Thyroid gland (tissue), 4 donors: ENCODE data around the gene IFNL4.

Experiments used
- POLR2A ChIP-seq, 2 donors: fragments of 450-650 bp; IDR thresholded peaks; one replicate each; pipeline ENCODE4 v1.6.1; 2017; ENCODE audit warnings: antibody characterized with exemption in 2 of 2, mild to moderate bottlenecking in 2 of 2, moderate library complexity in 1 of 2
- TF ChIP-seq, protein P1 (sequence below), 6 experiments: fragments of 200-600 bp in 3 of 6; fragments of 450-650 bp in 3 of 6; sonication (generic) in 3 of 6; IDR thresholded peaks; one replicate each; pipeline ENCODE4 v1.5.1; 2016 to 2019; ENCODE audit warnings: antibody characterized with exemption in 6 of 6, mild to moderate bottlenecking in 2 of 6, inconsistent platforms in 1 of 6, moderate library complexity in 1 of 6

DNA sequence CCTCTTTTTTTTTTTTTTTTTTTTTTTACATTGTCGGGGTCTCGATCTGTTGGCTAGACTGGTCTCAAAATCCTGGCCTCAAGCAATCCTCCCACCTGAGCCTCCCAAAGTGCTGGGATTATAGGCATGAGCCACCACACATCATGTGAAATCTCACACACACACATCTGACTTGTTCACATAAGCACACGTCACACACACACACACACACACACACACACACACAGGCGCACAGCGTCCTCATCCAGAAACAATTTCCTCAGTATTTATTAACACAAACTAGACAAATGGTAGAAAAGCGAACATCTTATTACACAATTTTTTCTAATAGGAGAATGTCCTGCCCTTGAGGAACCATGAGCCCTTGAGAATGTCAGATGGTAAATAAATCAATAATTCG, 39.5 kb downstream of the IFNL4 start:
- TF ChIP-seq, protein P1, sequence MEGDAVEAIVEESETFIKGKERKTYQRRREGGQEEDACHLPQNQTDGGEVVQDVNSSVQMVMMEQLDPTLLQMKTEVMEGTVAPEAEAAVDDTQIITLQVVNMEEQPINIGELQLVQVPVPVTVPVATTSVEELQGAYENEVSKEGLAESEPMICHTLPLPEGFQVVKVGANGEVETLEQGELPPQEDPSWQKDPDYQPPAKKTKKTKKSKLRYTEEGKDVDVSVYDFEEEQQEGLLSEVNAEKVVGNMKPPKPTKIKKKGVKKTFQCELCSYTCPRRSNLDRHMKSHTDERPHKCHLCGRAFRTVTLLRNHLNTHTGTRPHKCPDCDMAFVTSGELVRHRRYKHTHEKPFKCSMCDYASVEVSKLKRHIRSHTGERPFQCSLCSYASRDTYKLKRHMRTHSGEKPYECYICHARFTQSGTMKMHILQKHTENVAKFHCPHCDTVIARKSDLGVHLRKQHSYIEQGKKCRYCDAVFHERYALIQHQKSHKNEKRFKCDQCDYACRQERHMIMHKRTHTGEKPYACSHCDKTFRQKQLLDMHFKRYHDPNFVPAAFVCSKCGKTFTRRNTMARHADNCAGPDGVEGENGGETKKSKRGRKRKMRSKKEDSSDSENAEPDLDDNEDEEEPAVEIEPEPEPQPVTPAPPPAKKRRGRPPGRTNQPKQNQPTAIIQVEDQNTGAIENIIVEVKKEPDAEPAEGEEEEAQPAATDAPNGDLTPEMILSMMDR (IDR thresholded peaks at IDR 0.05), result no peak
- no peak for TF ChIP-seq POLR2A (IDR thresholded peaks at IDR 0.05)
